Stimulated activated CD8-positive, alpha-beta memory T cell treated with anti-CD3 and anti-CD28 coated beads, Interleukin-15, amount 100 ng/mL, for 48 hours (primary cell): ENCODE data around the gene SNAPC5.
"Not testable (repeated sequence)": the region's sequence is repeated elsewhere in the genome, so short reads cannot be mapped to it uniquely, and the experiment has no call there.

ENCODE experiments used
- DNase-seq, 2 donors: peaks; one replicate each; pipeline ENCODE4 v3.0.0-alpha.2; 2020; ENCODE audit warnings: low read depth in 2 of 2

Gene SNAPC5, protein sequence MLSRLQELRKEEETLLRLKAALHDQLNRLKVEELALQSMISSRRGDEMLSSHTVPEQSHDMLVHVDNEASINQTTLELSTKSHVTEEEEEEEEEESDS

DNA sequence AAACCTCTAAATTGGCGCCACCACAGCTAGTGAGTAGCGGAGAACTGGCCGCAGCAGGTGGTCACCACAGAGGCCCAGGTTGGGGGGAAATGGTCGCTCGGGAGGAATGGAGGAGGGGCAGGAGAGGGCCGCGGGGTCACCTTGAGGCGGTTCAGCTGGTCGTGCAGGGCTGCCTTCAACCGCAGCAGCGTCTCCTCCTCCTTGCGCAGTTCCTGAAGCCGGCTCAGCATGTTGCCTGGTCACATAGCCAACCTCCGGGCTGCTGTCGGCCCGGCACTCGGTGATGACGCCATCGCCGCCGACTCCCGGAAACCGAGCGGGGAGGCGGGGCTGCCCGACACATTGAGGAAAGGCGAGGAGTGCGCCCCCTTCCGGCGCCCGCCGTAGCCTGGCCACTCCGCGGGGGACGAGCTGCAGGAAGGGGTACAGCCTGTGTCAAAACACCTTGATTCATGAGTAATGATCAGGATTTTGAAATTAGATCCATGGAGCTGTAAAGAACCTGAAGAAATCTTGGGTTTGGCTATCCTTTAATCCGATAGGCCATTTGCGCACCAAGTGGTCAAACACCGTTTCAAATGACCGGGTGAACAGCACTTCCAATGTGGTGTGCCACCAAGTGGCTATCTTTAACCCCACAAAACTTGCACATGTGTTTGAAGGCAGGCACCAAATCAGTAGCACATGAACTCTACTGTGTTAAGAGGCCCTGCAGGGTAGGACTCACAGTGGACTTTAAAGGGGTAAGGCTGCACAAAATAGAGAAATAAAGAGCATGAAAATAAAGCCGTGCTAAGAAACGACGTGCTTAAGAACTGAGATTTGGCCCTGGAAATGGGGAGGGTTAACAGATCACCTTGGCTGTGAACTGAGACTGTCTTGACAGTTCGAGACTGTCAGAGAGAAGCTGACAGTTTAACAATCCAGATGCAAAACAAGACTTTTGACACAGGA lies at the start of gene SNAPC5:
Gene SNAPC5, minus strand, starts transcription at position 261 of the 954 bp plus-strand sequence. Its CDS starts 31 bp downstream, at position 230.
- peak; percentile 96 to 97 for DNase-seq

DNA sequence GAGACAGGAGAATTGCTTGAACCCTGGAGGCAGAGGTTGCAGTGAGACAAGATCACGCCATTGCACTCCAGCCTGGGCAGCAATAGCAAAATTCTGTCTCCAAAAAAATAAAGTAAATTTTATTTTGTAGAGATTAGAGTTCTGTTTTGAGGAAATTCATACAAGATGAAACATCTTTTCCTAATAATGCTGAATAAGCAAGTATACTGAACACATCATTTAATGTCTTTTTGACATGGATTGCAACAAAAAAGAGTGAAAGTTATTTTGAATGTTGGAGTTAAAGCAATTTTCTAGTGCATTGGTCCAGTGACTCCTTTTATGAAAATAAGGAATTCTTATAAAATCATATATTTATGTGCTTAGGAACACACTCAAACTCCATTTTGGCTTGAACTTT lies 47.7 kb upstream of the SNAPC5 start:
- DNase-seq: no peak

DNA sequence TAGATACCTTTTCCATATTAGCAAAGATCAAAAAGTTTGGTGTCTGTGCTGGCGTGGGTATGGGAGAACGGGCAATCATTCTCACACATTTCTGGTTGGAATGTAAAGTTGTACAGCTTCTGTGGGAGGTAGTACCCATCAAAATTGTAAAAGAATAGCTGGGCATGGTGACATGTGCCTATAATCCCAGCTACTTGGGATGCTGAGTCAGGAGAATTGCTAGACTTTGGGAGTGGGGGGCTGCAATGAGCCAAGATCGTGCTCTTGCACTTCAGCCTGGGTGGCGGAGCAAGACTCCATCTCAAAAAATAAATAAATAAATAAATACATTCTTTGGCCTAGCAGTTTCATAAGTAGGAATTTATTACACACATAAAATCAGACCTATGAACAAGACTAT lies 45.3 kb upstream of the SNAPC5 start:
- DNase-seq: no peak

DNA sequence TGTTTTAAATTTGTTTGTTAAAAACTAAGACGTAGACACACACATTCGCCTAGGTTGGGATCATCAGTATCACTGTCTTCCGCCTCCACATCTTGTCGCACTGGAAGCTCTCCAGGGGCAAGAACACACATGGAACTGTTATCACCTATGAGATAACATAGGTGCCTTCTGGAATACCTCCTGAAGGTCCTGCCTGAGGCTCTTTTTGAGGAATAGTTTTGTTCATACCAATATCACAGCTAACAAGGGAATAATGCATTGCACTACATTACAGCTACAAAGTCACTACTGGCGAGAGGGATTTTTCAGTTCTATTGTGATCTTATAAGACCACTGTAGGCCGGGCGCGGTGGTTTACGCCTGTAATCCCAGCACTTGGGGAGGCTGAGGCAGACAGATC lies 37.5 kb upstream of the SNAPC5 start:
- DNase-seq: no peak

DNA sequence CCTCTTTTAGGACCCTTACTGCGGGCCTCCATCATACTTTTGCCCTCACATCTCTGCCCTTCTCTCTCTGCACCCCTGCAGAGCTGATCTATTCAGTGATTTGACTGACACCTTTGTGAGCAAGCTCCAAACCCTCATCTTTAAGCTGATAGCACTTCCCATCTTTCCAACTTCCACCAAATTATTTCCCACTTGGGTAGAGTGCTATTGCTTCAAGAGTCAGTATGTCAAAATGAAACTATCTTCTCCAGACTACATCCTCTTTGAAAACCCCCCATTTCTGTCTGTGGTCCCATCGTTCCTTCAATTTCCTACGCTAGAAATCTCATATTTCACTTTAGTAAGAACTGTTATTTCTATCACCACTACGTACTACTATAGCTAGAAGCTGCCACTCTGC lies 27.3 kb upstream of the SNAPC5 start:
- DNase-seq: no peak

DNA sequence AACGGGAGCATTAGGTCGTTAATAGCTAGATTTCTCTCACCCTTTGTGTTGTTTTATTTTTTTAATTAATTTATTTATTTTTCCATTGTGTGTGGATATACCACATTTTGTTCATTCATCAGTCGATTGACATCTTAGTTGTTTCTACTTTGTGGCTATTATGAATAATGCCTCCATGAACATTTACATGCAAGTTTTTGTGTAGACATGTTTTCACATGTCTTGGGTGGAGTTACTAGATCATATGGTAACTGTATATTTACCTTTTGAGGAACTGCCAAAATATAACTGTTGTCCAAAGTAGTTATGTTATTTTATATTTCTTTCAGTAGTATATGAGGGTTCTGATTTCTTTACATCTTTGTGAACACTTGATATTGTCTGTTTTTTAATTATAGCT lies 26.4 kb upstream of the SNAPC5 start:
- DNase-seq: no peak

DNA sequence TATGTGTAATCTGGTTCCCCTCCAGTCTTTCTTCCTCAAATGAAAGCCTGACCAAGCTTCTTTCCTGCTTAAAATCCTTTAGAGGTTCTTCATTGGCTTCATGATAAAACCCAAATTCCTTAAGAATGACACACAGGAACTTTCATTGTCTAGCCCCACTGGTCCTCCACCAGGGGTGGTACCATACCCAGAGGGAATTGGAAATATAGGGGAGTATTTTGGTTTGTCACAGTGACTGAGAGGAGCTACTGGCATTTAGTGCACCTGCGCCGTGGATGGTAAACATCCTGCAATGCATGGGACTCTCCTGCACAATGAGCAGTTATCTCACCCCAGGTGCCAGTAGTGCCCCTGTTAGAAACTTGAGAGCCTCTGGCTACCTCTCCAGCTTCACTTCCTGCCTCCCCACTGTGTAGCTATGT lies 18.4 kb upstream of the SNAPC5 start:
- no peak for DNase-seq

DNA sequence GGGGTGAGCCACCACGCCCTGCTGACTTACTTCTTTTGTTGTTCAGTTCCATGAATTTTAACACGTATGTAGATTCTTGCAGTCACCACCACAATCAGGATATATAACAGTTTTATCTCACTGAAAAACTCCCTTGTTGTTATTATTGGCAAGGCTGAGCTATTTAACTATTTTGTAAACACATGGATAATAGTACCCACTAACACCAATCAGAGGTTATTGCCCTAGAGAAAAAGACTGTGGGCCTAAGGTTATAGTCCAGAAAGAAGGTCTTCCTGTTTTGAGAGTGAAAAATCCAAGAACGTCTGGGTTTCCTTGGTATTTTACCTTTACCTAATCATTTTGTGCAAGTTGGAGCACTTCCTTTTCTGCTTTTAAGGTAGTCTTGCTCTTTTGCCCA lies 17.0 kb upstream of the SNAPC5 start:
- no peak for DNase-seq

DNA sequence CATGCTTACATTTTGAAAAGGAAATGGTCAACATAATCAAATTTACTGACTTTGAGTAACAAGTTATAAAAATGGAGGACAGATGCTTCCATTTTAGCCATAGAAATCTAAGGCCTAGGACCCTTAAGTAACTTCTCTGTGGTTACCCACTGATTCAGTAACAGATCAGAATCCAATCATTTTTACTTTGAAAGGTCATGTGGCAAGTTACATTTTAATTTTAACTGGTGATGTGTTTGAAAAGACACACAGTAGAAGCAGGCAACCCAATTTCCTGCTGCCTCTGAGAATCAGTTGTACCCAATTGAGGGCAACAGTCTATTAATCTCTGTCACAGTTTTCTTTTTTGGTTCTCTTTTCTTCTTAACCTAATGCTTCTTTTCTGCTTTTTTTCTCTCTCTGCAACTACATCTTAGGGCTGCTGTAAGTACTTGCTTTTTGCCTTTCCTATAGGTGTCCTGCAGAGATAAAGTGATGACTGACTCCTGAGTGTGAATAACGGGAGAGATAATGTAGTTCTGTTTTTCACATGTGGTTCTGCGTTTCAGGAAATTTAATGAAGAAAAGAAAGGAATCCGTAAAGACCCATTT lies 10.8 kb upstream of the SNAPC5 start:
- no peak for DNase-seq

DNA sequence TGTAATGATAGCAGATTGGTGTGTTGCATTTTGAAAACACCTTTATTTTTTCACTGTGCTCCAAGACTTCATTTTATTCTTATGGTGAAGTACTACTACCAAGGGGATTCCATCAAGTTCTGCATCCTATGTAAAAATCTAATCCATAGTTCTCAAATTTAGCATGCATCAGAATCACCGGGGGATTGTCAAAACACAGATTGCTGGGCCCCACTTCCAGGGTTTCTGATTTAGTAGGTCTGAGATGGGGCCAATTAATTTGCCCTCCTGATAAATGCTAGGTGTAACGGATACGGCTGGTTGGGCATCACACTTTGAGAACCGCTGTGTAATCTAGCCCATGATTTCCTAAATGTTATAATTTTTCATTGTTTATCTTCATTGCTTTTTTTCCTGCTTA lies 8.3 kb upstream of the SNAPC5 start:
- DNase-seq: no peak

DNA sequence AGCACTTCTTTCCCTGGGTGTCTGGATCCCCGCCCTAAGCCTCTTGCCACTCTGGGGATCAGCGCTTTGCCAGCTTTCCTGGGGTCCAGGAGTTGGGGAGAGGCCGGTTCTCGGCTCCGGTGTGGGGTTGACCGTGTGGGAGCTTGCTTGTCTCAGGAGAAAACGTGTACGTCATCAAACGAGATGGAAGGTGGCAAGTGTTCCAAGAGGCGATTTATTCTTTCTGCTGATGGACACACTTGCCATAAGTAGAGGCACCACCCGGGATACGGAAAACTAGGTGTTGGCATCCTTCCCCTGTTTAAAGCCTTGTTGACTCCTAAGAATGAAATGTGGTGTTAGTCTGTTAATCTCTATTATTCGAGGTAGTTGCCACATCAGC lies 7.9 kb upstream of the SNAPC5 start:
- no peak for DNase-seq

DNA sequence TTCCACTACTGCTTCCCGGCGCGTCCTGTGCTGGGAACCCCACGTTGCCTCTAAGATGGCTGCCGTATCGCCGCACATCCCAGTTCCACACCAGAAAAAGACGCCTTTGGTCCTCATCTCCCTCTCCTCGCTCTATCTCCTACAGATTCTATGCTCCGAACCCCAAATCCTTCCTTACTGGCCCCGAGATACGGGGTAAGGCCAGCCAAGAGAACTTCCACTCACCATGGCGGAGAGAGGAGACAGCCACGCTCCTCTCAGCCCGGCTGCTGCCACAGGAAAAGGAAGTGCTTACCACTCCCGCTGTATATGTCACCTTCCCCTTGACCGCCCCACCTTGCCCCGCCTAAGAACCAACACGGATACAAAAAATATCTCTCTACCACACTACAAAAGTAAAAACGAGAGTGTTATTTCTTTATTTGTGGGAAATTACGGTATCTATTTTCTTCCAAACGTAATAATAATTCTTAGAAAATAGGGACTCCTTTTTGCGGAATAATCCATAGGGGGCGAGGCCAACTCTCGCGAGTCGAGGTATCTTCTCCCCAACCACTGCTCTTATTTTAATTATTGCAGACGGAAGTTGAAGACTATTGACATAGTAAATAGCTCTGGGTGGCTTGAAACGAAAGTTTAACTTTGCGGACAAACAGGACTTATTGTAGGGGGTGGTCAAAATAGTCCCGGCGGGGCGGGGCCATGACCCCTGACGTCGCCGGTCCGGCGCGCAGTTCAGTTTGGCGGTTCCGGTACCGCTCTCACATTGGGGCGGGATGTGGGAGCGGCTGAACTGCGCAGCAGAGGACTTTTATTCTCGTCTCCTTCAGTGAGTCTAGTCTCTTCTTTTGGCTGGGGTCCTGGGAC lies 7.2 kb upstream of the SNAPC5 start, which contains the start of the genes RPL4 and ZWILCH:
Gene RPL4, minus strand, starts transcription at position 293 of the 867 bp plus-strand sequence. Its CDS starts 65 bp downstream, at position 228.
Gene ZWILCH, plus strand, starts transcription at position 764 of the 867 bp plus-strand sequence. Its CDS starts 13 bp downstream, at position 777.
- peak; percentile 66 to 70 for DNase-seq

DNA sequence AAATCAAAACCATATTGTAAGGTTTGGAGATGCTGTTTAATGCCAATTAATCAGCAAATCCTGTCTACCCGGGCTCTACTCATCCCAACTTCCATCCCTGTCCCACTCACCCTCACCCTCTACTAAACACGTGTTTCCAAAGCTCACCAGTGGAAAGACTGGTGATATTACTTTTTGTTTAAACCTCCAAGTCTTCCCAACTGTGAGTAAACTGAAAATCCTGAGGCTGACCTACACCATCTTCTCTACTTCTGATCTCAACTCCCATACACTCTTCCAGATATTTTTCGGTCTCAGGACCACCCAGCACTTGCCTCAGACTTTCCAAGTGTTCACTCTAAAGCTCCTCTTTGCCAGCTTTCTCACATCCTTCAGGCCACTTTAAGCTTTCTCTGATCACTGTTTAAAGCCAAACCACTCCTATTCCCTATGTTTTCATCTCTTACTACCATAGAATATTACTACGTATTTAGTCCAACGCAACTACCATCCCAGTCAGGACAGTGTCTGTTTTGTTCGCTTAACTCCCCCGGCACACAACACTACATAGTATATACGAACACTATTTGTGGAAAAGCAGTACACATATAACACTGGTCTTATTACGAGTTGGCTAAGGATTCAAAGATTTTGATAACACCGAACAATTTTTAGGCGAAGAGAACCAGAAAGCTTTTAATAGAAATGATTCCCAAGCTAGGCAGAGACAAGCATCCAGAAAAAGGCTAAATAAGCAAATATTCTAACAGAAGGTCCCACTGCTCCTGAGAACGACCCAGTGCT lies 6.4 kb upstream of the SNAPC5 start:
- no peak for DNase-seq

DNA sequence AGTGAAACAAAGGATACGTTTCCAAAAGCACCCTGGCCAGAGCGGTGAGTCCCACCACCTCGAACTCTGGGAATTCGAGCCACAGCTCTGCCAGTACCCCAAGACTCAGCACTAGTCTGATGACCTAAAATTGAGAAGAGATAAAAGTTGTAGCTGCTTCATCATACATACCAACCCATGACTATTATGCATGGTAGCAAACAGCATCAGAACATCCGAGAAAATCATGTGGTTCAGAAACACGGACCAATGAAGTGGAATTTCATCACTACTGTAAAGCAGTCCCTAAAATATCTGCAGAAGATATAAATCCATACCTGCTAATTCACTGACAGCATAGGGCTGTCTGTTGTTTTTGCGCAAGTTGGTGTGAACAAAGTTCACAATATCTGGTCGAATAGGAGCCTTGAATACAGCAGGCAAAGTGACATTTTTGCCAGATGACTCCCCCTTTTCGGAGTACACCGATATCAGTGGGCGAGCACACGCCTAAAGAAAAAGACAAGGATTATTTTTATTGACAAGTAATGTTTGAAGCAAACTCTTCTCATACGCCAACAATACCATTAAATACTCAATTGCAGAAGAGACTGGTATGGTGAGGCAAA lies 5.6 kb upstream of the SNAPC5 start:
- not testable (repeated sequence) for DNase-seq

DNA sequence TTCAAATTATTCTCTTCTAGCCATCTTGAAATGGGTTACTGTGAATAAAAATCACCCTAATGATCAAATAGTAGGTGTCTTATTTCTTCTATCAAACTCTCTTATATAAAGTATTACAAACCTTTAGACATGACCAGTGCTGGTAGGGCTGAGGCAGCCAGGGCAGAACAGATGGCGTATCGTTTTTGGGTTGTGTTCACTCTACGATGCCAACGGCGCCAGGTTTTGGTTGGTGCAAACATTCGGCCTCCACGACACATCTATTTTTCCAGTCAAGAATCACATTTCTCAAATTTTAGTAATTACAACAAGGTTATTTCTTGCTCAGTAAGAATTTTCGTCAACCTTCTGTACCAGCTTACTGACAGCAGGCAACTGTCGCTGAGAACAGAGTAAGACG lies 4.9 kb upstream of the SNAPC5 start:
- no peak for DNase-seq

DNA sequence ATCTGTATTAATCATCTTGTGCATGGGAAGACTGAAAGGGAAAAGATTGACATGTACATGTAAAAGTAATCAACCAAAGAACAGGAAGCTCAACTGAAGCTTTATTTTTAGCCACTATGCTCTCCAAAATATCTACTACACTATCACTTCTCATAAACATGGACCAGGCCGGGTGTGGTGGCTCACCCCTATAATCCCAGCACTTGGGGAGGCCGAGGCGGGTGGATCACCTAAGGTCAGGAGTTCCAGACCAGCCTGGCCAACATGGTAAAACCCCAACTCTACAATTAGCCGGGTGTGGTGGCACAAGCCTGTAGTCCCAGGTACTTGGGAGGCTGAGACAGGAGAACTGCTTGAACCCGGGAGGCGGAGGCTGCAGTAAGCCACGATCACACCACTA lies 2.8 kb upstream of the SNAPC5 start:
- DNase-seq: not testable (repeated sequence)

DNA sequence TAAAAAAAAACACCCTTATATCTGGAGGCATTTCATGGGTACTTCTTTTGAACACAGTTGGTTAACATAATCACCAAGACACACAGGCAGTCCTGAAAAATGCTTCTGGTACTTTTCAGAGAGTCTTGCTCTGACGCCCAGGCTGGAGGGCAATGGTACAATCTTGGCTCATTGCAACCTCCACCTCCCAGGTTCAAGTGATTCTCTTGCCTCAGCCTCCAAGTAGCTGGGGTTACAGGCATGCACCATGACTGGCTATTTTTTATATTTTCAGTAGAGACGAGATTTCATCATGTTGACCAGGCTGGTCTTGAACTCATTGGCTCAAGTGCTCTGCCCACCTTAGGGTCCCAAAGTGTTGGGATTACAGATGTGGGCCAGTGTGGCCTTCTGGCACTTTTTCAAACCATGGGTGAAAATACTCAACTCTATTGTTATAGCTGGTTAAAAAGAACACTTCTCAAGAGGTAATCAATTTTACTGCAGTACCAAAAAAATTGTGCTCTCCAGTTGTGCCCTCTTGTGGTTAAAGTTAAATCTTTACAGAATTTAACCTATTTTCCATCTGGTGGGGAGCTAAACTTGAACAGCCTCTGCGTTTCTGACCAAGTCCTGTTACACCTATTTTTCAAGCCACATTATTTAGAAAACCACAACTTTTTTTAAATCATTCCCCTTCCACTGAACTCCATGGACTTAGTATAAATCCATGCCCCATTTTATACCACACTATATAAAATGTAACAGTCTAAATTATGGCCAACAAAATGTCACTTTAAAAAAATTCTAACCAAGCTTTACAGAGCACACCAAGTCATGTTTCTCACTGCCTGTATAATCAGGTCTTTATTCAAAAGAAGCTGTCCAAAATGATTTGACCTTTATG lies 1.2 kb upstream of the SNAPC5 start:
- DNase-seq: no peak

DNA sequence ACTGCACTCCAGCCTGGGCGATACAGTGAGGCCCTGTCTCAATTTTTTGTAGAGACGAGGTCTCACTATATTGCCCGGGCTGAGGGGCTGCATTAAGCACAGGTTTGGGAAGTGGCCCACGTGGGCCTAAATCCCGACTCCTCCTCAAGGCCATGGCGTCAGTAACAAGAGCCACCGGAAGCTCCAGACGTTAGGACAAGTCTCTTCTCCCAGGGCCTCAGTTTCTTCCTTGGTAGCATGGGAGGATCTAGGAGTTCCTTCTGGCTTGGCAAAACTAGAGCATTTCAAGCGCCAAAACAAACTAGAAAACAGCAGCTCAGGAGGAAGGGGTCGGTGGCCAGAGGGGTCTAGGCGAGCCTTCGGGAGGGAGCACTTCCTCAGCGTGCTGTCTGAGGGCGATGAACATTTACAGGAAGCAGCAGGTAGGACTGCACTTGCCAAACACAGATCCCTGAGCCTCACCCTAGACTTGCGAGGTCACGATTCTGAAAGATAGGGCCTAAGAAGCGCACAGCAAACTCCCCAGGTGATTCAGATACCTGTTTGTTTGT lies 536 bp downstream of the SNAPC5 start:
- no peak for DNase-seq

DNA sequence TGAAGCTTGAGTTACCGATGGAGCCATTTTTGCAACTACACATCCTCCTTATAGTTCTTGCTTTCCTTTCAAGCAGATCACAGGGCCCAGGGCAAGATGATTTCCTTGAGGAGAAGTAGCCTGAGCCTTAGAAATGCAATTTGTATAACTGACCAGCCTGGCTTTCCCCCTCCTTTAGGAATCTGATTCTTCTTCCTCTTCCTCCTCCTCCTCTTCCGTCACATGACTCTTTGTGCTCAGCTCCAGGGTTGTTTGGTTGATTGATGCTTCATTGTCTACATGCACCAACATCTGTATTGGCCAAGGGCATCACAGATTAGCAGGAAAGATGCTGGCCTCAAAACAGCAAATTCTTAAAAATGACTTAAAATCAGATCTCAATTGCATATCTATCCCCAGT lies 3.3 kb downstream of the SNAPC5 start:
- no peak for DNase-seq
